Sigmoid colon (tissue), 7 donors: ENCODE data around the gene UBE2E2. TPM values are rescaled to one million over a fixed set of nuclear protein-coding genes. Genes with fewer than 3 reads are reported as not detected.

Source experiments
- DNase-seq: peaks from one replicate; pipeline ENCODE4 v3.0.0-alpha.2; 2019
- H3K27ac ChIP-seq, 4 donors: fragments of 200-600 bp; sonication (generic); one replicate each; pipeline ENCODE4 v1.5.1; 2016 to 2019; ENCODE audit warnings: mild to moderate bottlenecking in 1 of 4
- H3K27me3 ChIP-seq, 3 donors: fragments of 200-600 bp; sonication (generic); one replicate each; pipeline ENCODE4 v1.5.1; 2019; ENCODE audit warnings: mild to moderate bottlenecking in 1 of 3
- H3K36me3 ChIP-seq, 4 donors: fragments of 200-600 bp; sonication (generic); one replicate each; pipeline ENCODE4 v1.5.1; 2016 to 2019
- H3K4me1 ChIP-seq, 4 donors: fragments of 200-600 bp; sonication (generic); one replicate each; pipeline ENCODE4 v1.5.1; 2017 to 2019
- H3K4me3 ChIP-seq, 4 donors: fragments of 200-600 bp; sonication (generic); one replicate each; pipeline ENCODE4 v1.5.1; 2017 to 2019; ENCODE audit warnings: mild to moderate bottlenecking in 2 of 4, moderate library complexity in 1 of 4
- H3K9me3 ChIP-seq, 4 donors: fragments of 200-600 bp in 3 of 4; sonication (generic) in 3 of 4; one replicate each; pipeline versions ENCODE4 v1.5.1 to v1.6.1; 2013 to 2019
- EP300 ChIP-seq, 4 donors: sonication (generic); formaldehyde crosslinking; IDR thresholded peaks; one replicate each; pipeline ENCODE4 v1.6.1; 2017; ENCODE audit warnings: antibody characterized with exemption in 4 of 4
- POLR2A ChIP-seq, 2 donors: fragments of 450-650 bp; IDR thresholded peaks; one replicate each; pipeline ENCODE4 v1.6.1; 2016; ENCODE audit warnings: antibody characterized with exemption in 2 of 2, mild to moderate bottlenecking in 2 of 2, moderate library complexity in 2 of 2
- POLR2AphosphoS5 ChIP-seq, 4 donors: sonication (generic); formaldehyde crosslinking; IDR thresholded peaks; one replicate each; pipeline ENCODE4 v1.6.1; 2017; ENCODE audit warnings: antibody characterized with exemption in 4 of 4
- WGBS, 2 donors: extraction: QIAGEN DNeasy Blood & Tissue Kit; methylation state at CpG; one replicate each; pipeline ENCODE4 v1.1.7; 2013; 5-methylcytosine and 5-hydroxymethylcytosine counted together
- intact Hi-C: fragments of 100-400 bp; cut with DNase I; formaldehyde crosslinking; loops from one replicate; pipeline ENCODE4 v1.15.1; 2023
- polyA plus RNA-seq, 3 donors: library from polyadenylated mRNA; stranded (reverse); fragments of 200-250 nt; gene quantifications; one replicate each; pipeline ENCODE4 v1.2.3, GENCODE V29; 2013
- total RNA-seq, 4 donors: library from RNA; depleted of rRNA; stranded (reverse); fragments of >200 nt; gene quantifications; one replicate each; pipeline ENCODE4 v1.1.0, GENCODE V29; 2016
- TF ChIP-seq, protein P1 (sequence below), 4 experiments: fragments of 450-650 bp in 3 of 4; fragments of 200-600 bp in 1 of 4; IDR thresholded peaks; one replicate each; pipeline ENCODE4 v1.5.1; 2016 to 2019; ENCODE audit warnings: antibody characterized with exemption in 4 of 4, mild to moderate bottlenecking in 3 of 4, moderate library complexity in 2 of 4
- donor health status: healthy with polysubstance abuse.
- donor health status: Bipolar disorder and iron deficiency.
- donor health status: healthy.

Gene UBE2E2
- total and polyA plus RNA-seq, 7 donors: 3.7 to 135 (median 34.6) TPM

DNA sequence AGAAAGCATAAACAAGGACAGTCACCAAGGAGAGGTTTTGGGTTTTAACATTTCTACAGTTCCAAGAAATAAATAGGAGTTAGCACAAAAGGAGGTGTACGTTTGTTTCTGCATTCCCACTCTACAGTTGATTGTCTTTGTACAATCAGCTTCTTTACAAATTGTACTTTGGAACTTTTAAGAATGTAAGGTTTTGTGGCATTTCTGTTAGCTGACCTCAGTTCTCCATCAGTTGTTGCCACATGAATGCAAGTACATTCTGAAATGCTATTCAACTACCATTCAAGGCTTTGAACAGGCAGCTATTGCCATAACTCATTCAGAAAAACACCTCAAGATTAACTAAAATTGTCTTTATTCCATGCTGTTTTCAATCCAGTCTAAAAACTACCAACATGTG, 349.4 kb downstream of the UBE2E2 start:
- intact Hi-C loops: no loop called here
- Histone ChIP-seq H3K4me3 (no peak overlapping the region), H3K9me3 (no peaks in the 10 kb centered on the region), H3K36me3 (no peaks in the 10 kb centered on the region), H3K27ac (no peak overlapping the region), H3K27me3 (no peaks in the 10 kb centered on the region), H3K4me1 (no peaks in the 10 kb centered on the region)
- no peak for DNase-seq
- WGBS, 2 donors: 71 to 86% methylated on average over 1 of the region's 1 CpG
- TF ChIP-seq POLR2A (IDR thresholded peaks at IDR 0.05) (no peak), EP300 (IDR thresholded peaks at IDR 0.05) (no peak), POLR2AphosphoS5 (IDR thresholded peaks at IDR 0.05) (no peak)
- TF ChIP-seq, protein P1, sequence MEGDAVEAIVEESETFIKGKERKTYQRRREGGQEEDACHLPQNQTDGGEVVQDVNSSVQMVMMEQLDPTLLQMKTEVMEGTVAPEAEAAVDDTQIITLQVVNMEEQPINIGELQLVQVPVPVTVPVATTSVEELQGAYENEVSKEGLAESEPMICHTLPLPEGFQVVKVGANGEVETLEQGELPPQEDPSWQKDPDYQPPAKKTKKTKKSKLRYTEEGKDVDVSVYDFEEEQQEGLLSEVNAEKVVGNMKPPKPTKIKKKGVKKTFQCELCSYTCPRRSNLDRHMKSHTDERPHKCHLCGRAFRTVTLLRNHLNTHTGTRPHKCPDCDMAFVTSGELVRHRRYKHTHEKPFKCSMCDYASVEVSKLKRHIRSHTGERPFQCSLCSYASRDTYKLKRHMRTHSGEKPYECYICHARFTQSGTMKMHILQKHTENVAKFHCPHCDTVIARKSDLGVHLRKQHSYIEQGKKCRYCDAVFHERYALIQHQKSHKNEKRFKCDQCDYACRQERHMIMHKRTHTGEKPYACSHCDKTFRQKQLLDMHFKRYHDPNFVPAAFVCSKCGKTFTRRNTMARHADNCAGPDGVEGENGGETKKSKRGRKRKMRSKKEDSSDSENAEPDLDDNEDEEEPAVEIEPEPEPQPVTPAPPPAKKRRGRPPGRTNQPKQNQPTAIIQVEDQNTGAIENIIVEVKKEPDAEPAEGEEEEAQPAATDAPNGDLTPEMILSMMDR (IDR thresholded peaks at IDR 0.05): no peak

DNA sequence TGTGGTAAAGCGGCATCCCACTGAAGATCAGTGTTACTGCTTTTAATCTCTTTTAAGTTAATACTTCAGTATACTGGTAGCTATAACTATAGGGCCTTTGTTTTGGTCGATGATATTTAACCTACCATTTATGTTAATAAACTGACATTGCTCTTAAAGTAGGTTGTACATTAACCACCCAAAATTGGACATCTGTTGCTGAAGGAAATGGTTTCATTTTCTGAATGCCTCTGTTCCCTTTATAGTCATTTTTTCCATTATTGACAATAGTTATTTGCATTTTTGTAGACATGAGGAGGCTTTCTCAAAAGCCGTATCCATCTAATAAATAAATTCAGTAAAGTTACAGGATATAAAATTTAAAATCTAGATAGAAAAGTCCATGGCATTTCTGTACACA, 350.2 kb downstream of the UBE2E2 start:
- H3K27ac ChIP-seq: no peak overlapping the region
- TF ChIP-seq POLR2A (IDR thresholded peaks at IDR 0.05): no peak
- no peak for TF ChIP-seq POLR2AphosphoS5 (IDR thresholded peaks at IDR 0.05)
- TF ChIP-seq EP300 (IDR thresholded peaks at IDR 0.05): no peak
- TF ChIP-seq, protein P1 (IDR thresholded peaks at IDR 0.05): no peak
- DNase-seq: no peak
- no peaks in the 10 kb centered on the region for H3K36me3 ChIP-seq
- no peak overlapping the region for H3K4me3 ChIP-seq
- H3K9me3 ChIP-seq: no peaks in the 10 kb centered on the region
- H3K27me3 ChIP-seq: no peaks in the 10 kb centered on the region
- intact Hi-C loops: no loop called here
- WGBS, 2 donors: 23 to 63% methylated on average over 3 of the region's 3 CpGs
- H3K4me1 ChIP-seq: no peaks in the 10 kb centered on the region

DNA sequence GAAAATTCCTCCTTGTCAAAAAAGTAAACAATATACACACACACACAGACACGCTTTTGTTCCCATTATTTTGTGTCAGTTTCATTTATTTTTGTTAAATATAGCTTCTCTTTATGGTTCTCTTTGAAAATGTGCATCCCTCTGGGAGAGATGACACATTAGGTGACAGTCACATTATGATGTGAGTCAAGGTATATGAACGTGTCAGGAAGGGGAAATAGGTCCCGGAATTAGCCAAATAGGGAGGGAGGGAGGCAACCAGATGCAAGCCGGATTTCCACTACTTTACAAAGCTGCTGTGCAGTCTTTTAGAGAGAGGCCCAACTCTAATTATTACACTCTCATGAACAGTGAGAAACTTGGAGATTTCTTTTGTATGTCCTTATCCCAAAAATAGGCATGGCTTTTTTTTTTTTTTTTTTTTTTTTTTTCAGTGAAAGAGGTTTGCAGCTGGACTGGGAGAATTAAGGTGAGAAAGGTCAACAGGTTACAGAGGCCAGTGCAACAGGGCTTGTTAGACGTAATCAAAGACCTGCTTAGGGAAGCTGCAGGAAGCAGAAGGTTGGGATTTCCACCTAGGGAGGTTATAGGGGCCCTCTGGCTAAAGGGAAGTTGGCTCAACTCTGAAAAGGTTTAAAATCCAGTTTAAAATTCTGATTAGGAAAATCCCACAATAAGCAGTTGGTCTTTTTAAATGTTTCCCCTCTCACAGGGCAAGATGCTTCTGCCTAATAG, 362.1 kb downstream of the UBE2E2 start:
- no peak overlapping the region for H3K27ac ChIP-seq
- H3K4me1 ChIP-seq: peaks cover 0 to 8% (median 0%) of the 10 kb centered on the region in 4 donors
- no peaks in the 10 kb centered on the region for H3K27me3 ChIP-seq
- H3K4me3 ChIP-seq: no peak overlapping the region
- DNase-seq: no peak
- H3K9me3 ChIP-seq: no peaks in the 10 kb centered on the region
- TF ChIP-seq, protein P1 (IDR thresholded peaks at IDR 0.05): no peak
- TF ChIP-seq POLR2A (IDR thresholded peaks at IDR 0.05) (no peak), POLR2AphosphoS5 (IDR thresholded peaks at IDR 0.05) (no peak), EP300 (IDR thresholded peaks at IDR 0.05) (no peak)
- 66 to 80% methylated on average over 5 of the region's 5 CpGs for WGBS, 2 donors
- intact Hi-C loops: no loop called here
- H3K36me3 ChIP-seq: no peaks in the 10 kb centered on the region

DNA sequence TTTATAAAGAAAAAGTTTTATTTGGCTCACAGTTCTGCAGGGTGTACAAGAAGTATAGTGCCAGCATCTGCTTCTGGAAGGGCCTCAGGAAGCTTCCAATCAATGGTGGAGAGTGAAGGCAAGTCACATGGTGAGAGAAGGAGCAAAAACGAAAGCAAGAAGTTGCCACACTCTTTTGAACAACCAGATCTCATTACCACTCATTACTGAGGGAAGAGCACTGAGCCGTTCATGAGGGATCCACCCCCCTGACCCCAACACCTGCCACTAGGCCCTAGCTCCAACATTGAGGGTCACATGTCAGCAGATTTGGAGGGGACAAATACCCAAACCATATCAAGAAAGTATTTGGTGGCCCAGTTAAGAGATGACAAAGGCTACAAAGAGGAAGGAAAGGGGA, 363.4 kb downstream of the UBE2E2 start:
- Histone ChIP-seq H3K9me3 (no peaks in the 10 kb centered on the region), H3K4me3 (no peak overlapping the region), H3K4me1 (peaks cover 0 to 8% (median 0%) of the 10 kb centered on the region in 4 donors), H3K27ac (no peak overlapping the region), H3K27me3 (no peaks in the 10 kb centered on the region), H3K36me3 (no peaks in the 10 kb centered on the region)
- DNase-seq: no peak
- TF ChIP-seq POLR2AphosphoS5 (IDR thresholded peaks at IDR 0.05) (no peak), POLR2A (IDR thresholded peaks at IDR 0.05) (no peak), EP300 (IDR thresholded peaks at IDR 0.05) (no peak)
- TF ChIP-seq, protein P1 (IDR thresholded peaks at IDR 0.05): no peak
- intact Hi-C loops: no loop called here
- WGBS, 2 donors: 79 to 86% methylated on average over 2 of the region's 2 CpGs

DNA sequence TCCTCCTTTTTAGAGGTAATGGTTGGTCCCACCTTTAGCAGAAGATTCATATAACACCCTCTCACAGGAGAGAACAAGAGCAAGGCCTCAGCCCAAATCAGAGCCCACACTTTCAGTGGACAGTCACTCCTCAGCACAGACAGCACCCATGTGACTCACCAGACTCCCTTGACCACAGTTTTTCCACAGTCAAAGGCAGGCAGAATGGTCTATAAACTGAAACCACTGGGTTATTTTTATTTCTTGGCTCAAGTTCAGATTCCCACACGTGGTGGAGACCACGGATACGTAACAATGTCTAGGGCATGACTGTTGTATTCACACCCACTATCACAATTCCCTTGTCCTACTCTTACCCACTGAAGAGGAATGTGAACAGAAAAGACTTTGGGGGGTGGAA, 364.8 kb downstream of the UBE2E2 start:
- DNase-seq: no peak
- Histone ChIP-seq H3K4me1 (peaks cover 0 to 8% (median 0%) of the 10 kb centered on the region in 4 donors), H3K9me3 (no peaks in the 10 kb centered on the region), H3K4me3 (no peak overlapping the region), H3K27me3 (no peaks in the 10 kb centered on the region), H3K27ac (no peak overlapping the region), H3K36me3 (no peaks in the 10 kb centered on the region)
- TF ChIP-seq EP300 (IDR thresholded peaks at IDR 0.05) (no peak), POLR2AphosphoS5 (IDR thresholded peaks at IDR 0.05) (no peak), POLR2A (IDR thresholded peaks at IDR 0.05) (no peak)
- TF ChIP-seq, protein P1 (IDR thresholded peaks at IDR 0.05): no peak
- intact Hi-C loops: no loop called here
- 27 to 41% methylated on average over 3 of the region's 3 CpGs for WGBS, 2 donors
